ENCODE data around the gene STOM.

STOM gene

GRCh38 chr9:121318631-121319382, 51.2 kb downstream of the STOM start:
- H3K9me3 ChIP-seq (ENCODE audit: low read length): no peaks in the 10 kb centered on the region
- no peak overlapping the region for H3K9ac ChIP-seq (ENCODE audit: low read length)
- H3K27ac ChIP-seq (ENCODE audit: low read depth, low read length, poor library complexity, severe bottlenecking): no peak overlapping the region

DNA sequence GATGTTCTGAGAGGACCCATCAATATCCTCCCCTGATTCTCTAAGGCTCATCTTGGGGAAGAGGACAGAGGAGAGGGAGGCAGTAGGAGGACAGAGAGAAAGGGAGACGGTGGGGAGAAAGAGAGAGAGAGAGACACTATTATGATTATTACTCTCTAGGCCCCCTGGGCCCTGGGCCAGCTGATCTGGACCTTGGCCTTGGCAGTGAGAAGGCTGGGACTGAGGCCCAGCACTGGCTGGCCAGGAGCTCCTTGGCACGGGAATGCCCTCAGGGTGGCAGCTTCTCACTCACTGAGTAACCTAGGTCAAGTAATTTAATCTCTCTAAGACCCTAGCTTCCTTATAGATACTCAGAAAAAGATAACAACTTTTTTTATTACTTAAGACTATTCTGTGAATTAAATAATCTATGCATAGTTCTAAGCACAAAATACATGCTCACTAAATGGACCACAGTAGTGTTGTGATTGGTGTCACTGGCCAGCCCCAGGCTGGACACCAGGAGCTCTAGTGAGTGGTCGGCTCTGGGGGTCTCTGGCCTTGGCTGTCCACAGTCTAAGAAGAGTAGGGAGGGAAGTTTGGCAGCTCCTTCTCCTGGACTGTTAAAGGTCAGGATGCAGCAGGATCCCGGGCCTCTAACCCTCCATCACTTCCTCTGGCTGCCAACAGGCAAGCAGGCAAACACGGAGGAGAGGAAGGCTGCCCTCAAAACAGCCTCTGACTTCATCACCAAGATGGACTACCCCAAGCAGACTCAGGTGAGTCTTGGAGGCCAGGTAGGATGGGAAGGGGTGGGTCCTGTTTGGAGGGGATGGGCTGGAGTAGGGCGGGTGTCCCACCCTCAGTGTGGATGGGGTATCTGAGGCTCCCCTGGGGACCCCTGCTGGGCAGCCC, 52.1 kb downstream of the STOM start:
- H4K20me1 ChIP-seq (ENCODE audit: insufficient read depth, low read length): no peaks in the 10 kb centered on the region
- no peaks in the 10 kb centered on the region for H3K27me3 ChIP-seq (ENCODE audit: insufficient read depth, low read length)
- H2AFZ ChIP-seq (ENCODE audit: low read length): no peak overlapping the region
- H3K4me3 ChIP-seq (ENCODE audit: low read depth, low read length, poor library complexity, severe bottlenecking): no peak overlapping the region
- no peaks in the 10 kb centered on the region for H3K4me1 ChIP-seq (ENCODE audit: insufficient read depth, low read length, severe bottlenecking)
- no peaks in the 10 kb centered on the region for H3K36me3 ChIP-seq (ENCODE audit: insufficient read depth, low read length)
- H3K79me2 ChIP-seq (ENCODE audit: insufficient read depth, low read length): no peaks in the 10 kb centered on the region
- no peak overlapping the region for H3K9ac ChIP-seq (ENCODE audit: low read length)
- H3K27ac ChIP-seq (ENCODE audit: low read depth, low read length, poor library complexity, severe bottlenecking): no peak overlapping the region
- H3K9me3 ChIP-seq (ENCODE audit: low read length): no peaks in the 10 kb centered on the region
- TF ChIP-seq EZH2 (IDR thresholded peaks at IDR 0.05; ENCODE audit: borderline replicate concordance, low read length) (no peak), CTCF (IDR thresholded peaks at IDR 0.05; ENCODE audit: low read length) (no peak)
- H3F3A ChIP-seq (ENCODE audit: insufficient read depth, low read length): no peaks in the 10 kb centered on the region
- H3K9me2 ChIP-seq (ENCODE audit: low read depth, low read length): no peaks in the 10 kb centered on the region
- no peak overlapping the region for H3K4me2 ChIP-seq (ENCODE audit: low read length)

More at GRCh38 chr9:121318631-121319382, 51.2 kb downstream of the STOM start:
- Histone ChIP-seq H2AFZ (ENCODE audit: low read length) (no peak overlapping the region), H3K4me3 (ENCODE audit: low read depth, low read length, poor library complexity, severe bottlenecking) (no peak overlapping the region), H4K20me1 (ENCODE audit: insufficient read depth, low read length) (no peaks in the 10 kb centered on the region), H3K79me2 (ENCODE audit: insufficient read depth, low read length) (no peaks in the 10 kb centered on the region), H3K9me2 (ENCODE audit: low read depth, low read length) (no peaks in the 10 kb centered on the region), H3K4me1 (ENCODE audit: insufficient read depth, low read length, severe bottlenecking) (no peaks in the 10 kb centered on the region), H3K36me3 (ENCODE audit: insufficient read depth, low read length) (no peaks in the 10 kb centered on the region), H3K27me3 (ENCODE audit: insufficient read depth, low read length) (no peaks in the 10 kb centered on the region), H3K4me2 (ENCODE audit: low read length) (no peak overlapping the region), H3F3A (ENCODE audit: insufficient read depth, low read length) (no peaks in the 10 kb centered on the region)
- TF ChIP-seq EZH2 (IDR thresholded peaks at IDR 0.05; ENCODE audit: borderline replicate concordance, low read length) (no peak), CTCF (IDR thresholded peaks at IDR 0.05; ENCODE audit: low read length) (no peak)

DNA sequence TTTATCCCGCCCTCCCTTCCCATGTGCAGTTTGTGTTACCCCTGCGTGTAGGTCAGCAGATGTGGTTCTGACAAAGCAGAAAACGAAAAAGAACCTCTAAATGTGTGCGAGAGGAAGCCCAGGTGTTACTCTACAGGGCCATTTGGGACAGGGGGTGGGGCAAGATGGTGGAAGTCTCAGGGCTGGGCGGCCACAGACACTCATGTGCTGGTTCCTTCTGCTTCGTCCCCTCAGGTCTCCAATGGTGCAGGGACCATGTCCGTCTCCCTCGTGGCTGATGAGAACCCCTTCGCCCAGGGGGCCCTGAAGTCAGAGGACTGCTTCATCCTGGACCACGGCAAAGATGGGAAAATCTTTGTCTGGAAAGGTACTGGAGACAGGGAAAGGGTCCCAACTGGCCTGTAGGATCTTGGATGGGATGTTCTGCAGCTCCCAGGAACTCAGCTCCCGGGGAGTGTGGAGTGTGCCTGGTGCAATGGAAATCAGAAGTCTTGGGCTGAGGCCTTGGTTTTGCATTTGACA, 53.1 kb downstream of the STOM start:
- Histone ChIP-seq H3K9me2 (ENCODE audit: low read depth, low read length) (no peaks in the 10 kb centered on the region), H3K79me2 (ENCODE audit: insufficient read depth, low read length) (no peaks in the 10 kb centered on the region), H3K4me3 (ENCODE audit: low read depth, low read length, poor library complexity, severe bottlenecking) (no peak overlapping the region), H2AFZ (ENCODE audit: low read length) (no peak overlapping the region), H4K20me1 (ENCODE audit: insufficient read depth, low read length) (no peaks in the 10 kb centered on the region), H3K4me1 (ENCODE audit: insufficient read depth, low read length, severe bottlenecking) (no peaks in the 10 kb centered on the region), H3K9me3 (ENCODE audit: low read length) (no peaks in the 10 kb centered on the region), H3K27me3 (ENCODE audit: insufficient read depth, low read length) (no peaks in the 10 kb centered on the region), H3K4me2 (ENCODE audit: low read length) (no peak overlapping the region), H3K27ac (ENCODE audit: low read depth, low read length, poor library complexity, severe bottlenecking) (no peak overlapping the region), H3K9ac (ENCODE audit: low read length) (no peak overlapping the region), H3F3A (ENCODE audit: insufficient read depth, low read length) (no peaks in the 10 kb centered on the region), H3K36me3 (ENCODE audit: insufficient read depth, low read length) (no peaks in the 10 kb centered on the region)
- TF ChIP-seq EZH2 (IDR thresholded peaks at IDR 0.05; ENCODE audit: borderline replicate concordance, low read length) (no peak), CTCF (IDR thresholded peaks at IDR 0.05; ENCODE audit: low read length) (no peak)
